Right lobe of liver (tissue), 6 donors: ENCODE data around the gene LGI4. TPM values are rescaled to one million over a fixed set of nuclear protein-coding genes. Genes with fewer than 3 reads are reported as not detected.
"Not testable (repeated sequence)": the region's sequence is repeated elsewhere in the genome, so short reads cannot be mapped to it uniquely, and the experiment has no call there.

Experiments
- ATAC-seq, 4 donors: fragments of 200-7000 bp; cut with Tn5 transposase; one replicate each; pipeline ENCODE4 v1.9.1; 2020; ENCODE audit warnings: mild to moderate bottlenecking in 4 of 4, moderate library complexity in 4 of 4
- DNase-seq, 3 donors: peaks; one replicate each; pipeline ENCODE4 v3.0.0-alpha.2; 2020
- H3K27ac ChIP-seq, 3 donors: fragments of 200-600 bp; one replicate each; pipeline ENCODE4 v1.8.0; 2022
- H3K27me3 ChIP-seq, 2 donors: fragments of 200-600 bp; one replicate each; pipeline ENCODE4 v1.8.0; 2022
- H3K36me3 ChIP-seq, 4 donors: fragments of 200-600 bp; sonication (generic) in 1 of 4; one replicate each; pipeline versions ENCODE4 v1.5.1 to v1.8.0; 2017 to 2022; ENCODE audit warnings: control low read depth in 1 of 4
- H3K4me1 ChIP-seq, 4 donors: fragments of 200-600 bp; sonication (generic) in 1 of 4; one replicate each; pipeline versions ENCODE4 v1.5.1 to v1.8.0; 2017 to 2022; ENCODE audit warnings: control low read depth in 1 of 4
- H3K4me3 ChIP-seq, 3 donors: fragments of 200-600 bp; one replicate each; pipeline ENCODE4 v1.8.0; 2022
- H3K9me3 ChIP-seq, 4 donors: fragments of 200-600 bp; sonication (generic) in 1 of 4; one replicate each; pipeline versions ENCODE4 v1.5.1 to v1.8.0; 2017 to 2022; ENCODE audit warnings: control low read depth in 1 of 4
- CTCF ChIP-seq, 4 donors: fragments of 200-600 bp in 3 of 4; fragments of 450-650 bp in 1 of 4; IDR thresholded peaks; one replicate each; pipeline versions ENCODE4 v1.5.1 to v1.8.0; 2016 to 2022; ENCODE audit warnings: antibody characterized with exemption in 4 of 4, mild to moderate bottlenecking in 2 of 4
- POLR2A ChIP-seq: fragments of 450-650 bp; IDR thresholded peaks from one replicate; pipeline ENCODE4 v1.6.1; 2017; ENCODE audit warnings: antibody characterized with exemption, mild to moderate bottlenecking
- WGBS: methylation state at CpG from one replicate; pipeline ENCODE4 v1.1.6; 2018; ENCODE audit warnings: low coverage, low lambda C conversion rate; ENCODE audit not compliant: insufficient coverage; ENCODE audit errors: missing lambda C conversion rate; 5-methylcytosine and 5-hydroxymethylcytosine counted together
- intact Hi-C, 2 donors: fragments of 100-400 bp; cut with DNase I; formaldehyde crosslinking; loops; one replicate each; pipeline versions ENCODE4 v1.11.2 to v1.14.1; 2022
- total RNA-seq, 6 experiments: library from RNA; depleted of rRNA in 2 of 6; stranded (reverse); fragments of >200 nt in 2 of 6; fragmentation: NEBNext Ultra II Directional in 3 of 6; extraction: Animal tissue kit (Norgen Biotek cat#: 25700) in 3 of 6; gene quantifications; one replicate each; pipeline versions ENCODE4 v1.1.0 to v1.2.4, GENCODE V29; 2016 to 2023
- donor health status: DM: no; HTN: yes; CAD: no.
- donor health status: DM: no; HTN: no; CAD: no.
- donor health status: DM: no; HTN: no; CAD: no.
- donor health status: DM: no; HTN: yes; CAD: no.
- donor health status: DM: no; HTN: yes; CAD: no.

Gene LGI4
- total RNA-seq, 6 experiments from 2014 or later: 0.99 to 2.0 (median 1.5) TPM

GRCh38 chr19:35132254-35132653 is 2.6 kb downstream of the LGI4 start:
- DNase-seq: no peak
- Histone ChIP-seq H3K27me3 (no peaks in the 10 kb centered on the region), H3K9me3 (no peaks in the 10 kb centered on the region), H3K4me1 (peaks cover 0 to 20% (median 9%) of the 10 kb centered on the region in 4 donors), H3K4me3 (no peak overlapping the region), H3K36me3 (no peaks in the 10 kb centered on the region), H3K27ac (no peak overlapping the region)
- intact Hi-C loops: no loop called here
- no peak for ATAC-seq
- TF ChIP-seq POLR2A (no peak), CTCF (IDR thresholded peaks at IDR 0.05) (no peak)

- no peaks in the 10 kb centered on the region for H3K9me3 ChIP-seq
- TF ChIP-seq POLR2A: no peak
- TF ChIP-seq CTCF (IDR thresholded peaks at IDR 0.05): no peak
- H3K36me3 ChIP-seq: no peaks in the 10 kb centered on the region
- WGBS: 66% methylated on average over 17 of the region's 31 CpGs
- intact Hi-C loops: no loop called here
- no peak for DNase-seq
- peak in 1 of 4 donors; percentile 58 for ATAC-seq
- H3K4me3 ChIP-seq: no peak overlapping the region
- H3K4me1 ChIP-seq: peaks cover 0 to 11% (median 5%) of the 10 kb centered on the region in 4 donors
- H3K27ac ChIP-seq: no peak overlapping the region
- no peaks in the 10 kb centered on the region for H3K27me3 ChIP-seq
Observed at GRCh38 chr19:35130761-35131720, 3.8 kb downstream of the LGI4 start.

- H3K9me3 ChIP-seq, intact Hi-C loops, DNase-seq, H3K4me3 ChIP-seq, H3K4me1 ChIP-seq, ATAC-seq, H3K36me3 ChIP-seq, H3K27ac ChIP-seq, H3K27me3 ChIP-seq: not testable (repeated sequence)
- 77% methylated on average over 11 of the region's 14 CpGs for WGBS
Observed at GRCh38 chr19:35129724-35130274, 5.1 kb downstream of the LGI4 start.

GRCh38 chr19:35128398-35129057 is 6.3 kb downstream of the LGI4 start:
- Histone ChIP-seq H3K4me3 (no peak overlapping the region), H3K4me1 (no peaks in the 10 kb centered on the region), H3K36me3 (no peaks in the 10 kb centered on the region), H3K27ac (no peak overlapping the region), H3K9me3 (no peaks in the 10 kb centered on the region), H3K27me3 (no peaks in the 10 kb centered on the region)
- 89% methylated on average over 8 of the region's 9 CpGs for WGBS
- no peak for TF ChIP-seq POLR2A
- TF ChIP-seq CTCF (IDR thresholded peaks at IDR 0.05): no peak
- ATAC-seq (no peak), DNase-seq (no peak)
- intact Hi-C loops: no loop called here

- no peak overlapping the region for H3K4me3 ChIP-seq
- H3K27me3 ChIP-seq: no peaks in the 10 kb centered on the region
- intact Hi-C loops: no loop called here
- no peak for TF ChIP-seq POLR2A
- no peak for TF ChIP-seq CTCF (IDR thresholded peaks at IDR 0.05)
- H3K4me1 ChIP-seq: no peaks in the 10 kb centered on the region
- no peaks in the 10 kb centered on the region for H3K36me3 ChIP-seq
- DNase-seq: no peak
- H3K27ac ChIP-seq: no peak overlapping the region
- no peaks in the 10 kb centered on the region for H3K9me3 ChIP-seq
- 70% methylated on average over 2 of the region's 7 CpGs for WGBS
- ATAC-seq: no peak
Observed at GRCh38 chr19:35127871-35128270, 7.0 kb downstream of the LGI4 start.
